Fibroblast of villous mesenchyme (primary cell): ENCODE measurements around the gene DBF4B. TPM values are rescaled to one million over a fixed set of nuclear protein-coding genes. Genes with fewer than 3 reads are reported as not detected.
A peak's percentile ranks its signal among the peaks of the same experiment; 100 is the strongest.
"Not testable (repeated sequence)": the region's sequence is repeated elsewhere in the genome, so short reads cannot be mapped to it uniquely, and the experiment has no call there.

ENCODE experiments used
- DNase-seq: peaks from one replicate; pipeline ENCODE4 v3.0.0-alpha.2; 2010; ENCODE audit warnings: low read depth
- H3K4me3 ChIP-seq: 2 replicates; pipeline ENCODE4 v1.5.1; 2011; ENCODE audit warnings: low read depth, mild to moderate bottlenecking, low read length
- CTCF ChIP-seq: IDR thresholded peaks from 2 replicates; pipeline ENCODE4 v1.5.1; 2012; ENCODE audit warnings: low read depth, mild to moderate bottlenecking, low read length; ENCODE audit not compliant: insufficient read depth
- total RNA-seq: library from RNA; depleted of rRNA; stranded (reverse); fragments of >200 nt; gene quantifications from 2 replicates; pipeline ENCODE4 v1.2.3, GENCODE V29; 2012

Gene DBF4B
- total RNA-seq, 1 donor: 7.8 TPM

DNA sequence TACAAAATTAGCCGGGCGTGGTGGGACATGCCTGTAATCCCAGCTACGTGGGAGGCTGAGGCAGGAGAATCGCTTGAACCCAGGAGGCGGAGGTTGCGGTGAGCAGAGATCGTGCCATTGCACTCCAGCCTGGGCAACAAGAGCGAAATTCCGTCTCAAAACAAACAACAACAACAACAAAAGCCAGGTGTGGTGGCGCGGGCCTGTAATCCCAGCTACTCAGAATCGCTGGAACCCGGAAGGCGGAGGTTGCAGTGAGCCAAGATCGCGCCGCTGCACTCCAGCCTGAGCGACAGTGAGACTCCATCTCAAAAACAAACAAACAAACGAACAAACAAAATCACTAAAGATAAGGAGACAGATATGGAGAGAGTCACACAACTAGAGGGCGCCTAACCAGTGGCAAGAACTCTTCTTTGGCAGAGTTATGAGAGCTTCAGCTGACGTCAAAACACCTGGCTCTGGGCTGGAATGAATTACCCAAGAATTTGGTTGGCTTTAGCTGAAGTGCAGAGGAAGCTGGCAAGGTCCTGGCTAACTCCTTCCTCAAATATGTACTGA, 17.6 kb upstream of the DBF4B start:
- peak; percentile 39 for DNase-seq
- H3K4me3 ChIP-seq: peak overlapping the region; percentile 100
- TF ChIP-seq CTCF: peak; percentile 8

DNA sequence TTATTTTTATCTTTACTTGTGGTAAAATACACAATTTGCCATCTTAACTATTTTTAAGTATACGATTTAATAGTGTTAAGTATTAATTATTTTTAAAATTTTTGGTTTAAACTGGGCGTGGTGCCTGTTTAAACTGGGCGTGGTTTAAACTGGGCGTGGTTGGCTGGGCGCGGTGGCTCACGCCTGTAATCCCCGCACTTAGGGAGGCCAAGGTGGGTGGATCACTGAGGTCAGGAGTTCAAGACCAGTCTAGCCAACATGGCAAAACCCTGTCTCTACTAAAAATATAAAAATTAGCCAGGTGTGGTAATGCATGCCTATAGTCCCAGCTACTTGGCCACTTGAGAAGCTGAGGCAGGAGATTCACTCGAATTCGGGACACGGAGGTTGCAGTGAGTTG, 14.9 kb upstream of the DBF4B start:
- no peak overlapping the region for H3K4me3 ChIP-seq
- DNase-seq: no peak
- no peak for TF ChIP-seq CTCF

- DNase-seq, H3K4me3 ChIP-seq: not testable (repeated sequence)
These were observed 8.2 kb upstream of the DBF4B start for GRCh38 chr17:44700288-44700687.

DNA sequence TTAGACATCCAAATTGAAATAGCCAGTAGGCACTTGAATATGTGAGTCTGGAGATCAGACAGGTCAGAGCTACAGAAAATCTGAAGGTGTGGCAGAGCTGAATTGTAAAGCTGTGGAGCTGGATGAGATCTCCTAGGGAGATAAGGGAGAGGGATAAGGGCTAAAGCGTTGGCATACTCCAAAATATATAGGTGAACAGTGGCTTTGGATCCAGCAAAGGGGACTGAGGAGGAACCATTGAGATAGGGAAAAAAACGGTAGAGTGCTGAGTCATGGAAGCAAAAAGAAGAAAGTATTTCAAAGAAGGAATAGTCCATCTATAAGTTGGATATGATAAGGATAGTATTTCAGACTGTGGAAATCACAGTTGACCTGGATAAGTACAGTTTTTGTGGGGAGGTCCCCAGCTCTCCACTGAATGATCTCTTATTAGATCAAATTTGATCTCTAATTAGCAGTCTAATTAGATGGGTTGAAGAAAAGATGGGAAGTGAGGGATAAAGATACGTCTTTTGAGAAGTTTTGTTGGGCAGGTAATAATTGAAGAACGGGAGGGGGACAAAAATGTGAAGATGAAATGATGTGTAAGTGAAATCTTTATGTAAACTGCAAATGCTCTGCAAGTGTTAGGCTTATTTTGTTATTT, 587 bp upstream of the DBF4B start:
- peak overlapping the region; percentile 100 for H3K4me3 ChIP-seq
- DNase-seq: peak; percentile 13

GRCh38 chr17:44719444-44719843, 11.0 kb downstream of the DBF4B start:
- H3K4me3 ChIP-seq: no peak overlapping the region
- no peak for DNase-seq
- no peak for TF ChIP-seq CTCF

More for the DNA sequence above, 587 bp upstream of the DBF4B start:
- TF ChIP-seq CTCF: no peak

- TF ChIP-seq CTCF: no peak
- no peak for DNase-seq
- no peak overlapping the region for H3K4me3 ChIP-seq
These were observed 13.8 kb downstream of the DBF4B start for GRCh38 chr17:44722254-44722653.

DNA sequence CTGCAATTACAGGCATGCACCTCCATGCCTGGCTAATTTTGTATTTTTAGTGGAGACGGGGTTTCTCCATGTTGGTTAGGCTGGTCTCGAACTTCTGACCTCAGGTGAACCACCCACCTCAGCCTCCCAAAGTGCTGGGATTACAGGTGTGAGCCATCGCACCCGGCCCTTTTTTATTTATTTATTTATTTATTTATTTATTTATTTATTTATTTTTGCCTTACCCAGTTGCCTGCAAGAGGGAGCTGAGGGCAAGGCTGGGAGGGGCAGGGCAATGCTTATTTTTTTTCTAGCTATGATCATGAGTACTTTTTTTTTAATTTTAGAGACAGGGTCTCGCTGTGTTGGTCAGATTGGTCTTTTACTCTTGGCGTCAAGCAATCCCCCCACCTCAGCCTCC, 17.7 kb downstream of the DBF4B start:
- not testable (repeated sequence) for DNase-seq, H3K4me3 ChIP-seq

GRCh38 chr17:44733753-44734152, 25.3 kb downstream of the DBF4B start:
- TF ChIP-seq CTCF: peak; percentile 33
- no peak overlapping the region for H3K4me3 ChIP-seq
- no peak for DNase-seq
